GM19463 (cell line): Measurements from ENCODE around the gene HMX1.
A peak's percentile ranks its signal among the peaks of the same experiment; 100 is the strongest.

Experiments used
- ATAC-seq: cut with Tn5 transposase; IDR thresholded peaks from one replicate; pipeline ENCODE4 v1.9.1; 2021; ENCODE audit warnings: mild to moderate bottlenecking, moderate library complexity; ENCODE audit not compliant: unreplicated experiment

The HMX1 gene

DNA sequence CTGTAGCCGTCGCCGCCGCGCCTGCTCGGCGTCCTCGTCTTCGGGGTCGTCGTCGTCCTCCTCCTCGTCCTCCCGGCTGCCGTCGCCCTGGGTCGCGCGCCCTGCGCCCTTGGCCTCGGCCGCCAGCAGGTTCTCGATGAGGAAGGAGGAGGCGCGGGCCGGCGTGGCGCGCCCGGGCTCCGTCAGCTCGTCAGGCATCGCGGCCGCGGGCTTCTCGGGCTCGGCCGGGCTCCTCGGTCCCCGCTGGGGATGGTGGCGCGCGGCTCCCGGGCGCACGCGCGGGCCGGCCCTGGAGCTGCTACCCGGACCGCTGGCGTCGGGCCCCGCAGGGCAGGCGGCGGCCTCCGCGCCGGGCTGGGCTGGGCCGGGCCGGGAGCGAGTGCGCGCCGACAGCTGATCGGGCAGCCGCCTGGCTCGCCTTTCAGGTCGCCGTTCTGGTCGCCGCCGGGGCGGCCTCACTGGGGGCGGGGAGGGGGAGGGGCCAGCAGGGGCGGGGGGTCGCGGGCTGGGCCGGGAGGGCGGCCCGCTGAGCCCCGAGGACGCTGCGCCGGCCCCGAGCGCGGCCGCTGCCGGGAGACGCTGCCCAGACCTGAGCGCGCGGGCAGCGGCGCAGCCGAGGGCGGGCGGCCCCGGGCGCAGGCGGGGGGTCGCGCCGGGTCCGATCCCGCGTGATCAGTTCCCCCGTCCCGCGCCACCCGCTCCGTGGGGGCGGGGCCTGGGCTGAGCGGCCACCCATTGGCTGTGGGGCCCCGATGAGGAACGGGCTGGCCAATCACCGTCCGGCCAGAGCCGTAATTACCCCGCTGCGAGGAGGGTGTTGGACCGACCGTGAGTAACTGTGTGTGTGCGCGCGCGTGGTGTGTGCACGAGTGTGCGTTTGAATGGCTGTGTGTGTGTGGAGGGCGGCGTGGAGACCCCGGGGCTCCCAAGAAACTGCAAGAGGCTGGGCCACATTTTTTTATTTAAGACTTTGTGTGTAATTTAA, at the start of gene HMX1:
HMX1 (minus strand) TSS at position 423 of the 985 bp plus-strand sequence; CDS start at position 198, 225 bp downstream.
- ATAC-seq, result no peak

DNA sequence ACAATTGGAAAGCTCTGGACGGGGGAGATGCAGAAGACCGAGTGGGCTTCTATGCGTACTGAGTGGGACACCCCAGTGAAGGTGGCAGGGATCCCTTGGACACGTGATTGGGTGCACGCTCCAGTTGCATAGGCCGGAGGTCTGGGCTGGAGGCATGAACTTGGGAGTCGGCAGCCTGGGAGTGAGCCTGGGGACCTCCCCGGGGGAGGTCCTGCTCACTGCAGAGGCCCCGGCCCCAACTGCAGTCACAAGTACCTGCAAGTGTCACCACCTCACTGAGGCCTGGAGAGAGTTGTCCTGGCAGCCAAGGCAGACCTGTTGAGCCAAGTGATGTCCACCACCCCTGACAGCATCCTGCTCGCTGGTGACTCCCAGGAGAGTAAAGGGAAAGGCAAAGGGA, 49.3 kb upstream of the HMX1 start:
- ATAC-seq, result no peak

DNA sequence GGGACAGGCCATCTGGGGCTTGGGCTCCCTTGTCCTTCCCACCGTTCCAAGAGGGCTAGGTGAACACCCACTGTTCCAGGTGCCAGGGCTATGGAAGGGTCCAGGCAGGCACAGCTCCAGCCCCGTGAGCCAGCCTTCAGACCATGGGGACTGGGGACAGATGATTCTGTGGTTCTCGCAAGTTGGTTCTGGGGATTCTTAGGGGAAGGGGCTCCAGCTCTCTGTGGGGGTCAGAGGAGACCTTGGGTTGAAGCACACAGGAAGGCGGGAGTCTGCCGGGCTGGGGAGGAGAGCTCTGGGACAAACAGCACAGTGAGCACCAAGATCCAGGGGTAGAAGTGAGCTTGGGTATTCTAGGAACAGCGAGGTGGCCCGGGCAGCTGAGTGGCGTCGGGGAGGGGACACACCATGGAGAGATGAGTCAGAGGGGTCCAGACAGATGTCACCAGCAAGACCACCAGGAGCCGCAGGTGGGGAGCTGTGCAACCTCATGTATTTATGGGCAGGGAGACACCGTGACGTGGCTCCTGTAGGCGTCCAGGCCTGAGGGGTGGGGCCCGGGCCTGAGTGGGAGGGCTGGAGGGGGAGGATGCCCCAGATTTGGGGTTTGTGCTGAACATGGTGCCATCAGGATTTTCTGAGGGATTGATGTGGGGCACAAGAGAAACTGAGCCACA, 48.8 kb upstream of the HMX1 start:
- ATAC-seq, result no peak

DNA sequence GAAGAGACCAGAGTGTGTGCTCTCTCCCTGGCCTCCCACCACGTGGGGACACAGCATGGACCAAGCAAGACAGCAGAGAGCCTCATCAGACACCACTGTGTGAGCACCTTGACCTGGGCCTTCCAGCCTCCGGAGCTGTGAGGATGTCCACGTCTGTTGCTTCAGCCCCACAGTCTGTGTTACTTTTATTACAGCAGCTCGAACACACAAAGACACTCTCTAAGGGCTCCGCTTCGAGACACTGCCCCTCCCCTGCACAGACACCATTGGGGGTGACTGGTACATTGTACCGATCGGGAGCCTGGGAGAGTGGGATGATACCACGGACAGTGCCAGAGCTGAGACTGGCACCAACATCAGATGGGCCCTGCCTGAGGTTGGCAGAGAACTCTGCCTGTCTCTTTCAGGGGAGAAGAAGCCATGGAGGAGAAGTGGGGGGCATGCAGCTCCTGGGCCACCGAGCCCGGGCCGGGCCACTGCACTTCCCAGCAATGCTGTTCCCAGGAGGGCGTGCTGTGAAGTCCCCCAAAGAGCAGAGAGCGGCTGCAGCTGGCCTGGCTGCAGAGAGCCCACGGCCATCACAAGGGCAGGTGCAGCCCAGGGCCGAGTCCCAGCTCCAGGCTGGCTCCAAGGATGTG, 48.1 kb upstream of the HMX1 start:
- no peak for ATAC-seq

DNA sequence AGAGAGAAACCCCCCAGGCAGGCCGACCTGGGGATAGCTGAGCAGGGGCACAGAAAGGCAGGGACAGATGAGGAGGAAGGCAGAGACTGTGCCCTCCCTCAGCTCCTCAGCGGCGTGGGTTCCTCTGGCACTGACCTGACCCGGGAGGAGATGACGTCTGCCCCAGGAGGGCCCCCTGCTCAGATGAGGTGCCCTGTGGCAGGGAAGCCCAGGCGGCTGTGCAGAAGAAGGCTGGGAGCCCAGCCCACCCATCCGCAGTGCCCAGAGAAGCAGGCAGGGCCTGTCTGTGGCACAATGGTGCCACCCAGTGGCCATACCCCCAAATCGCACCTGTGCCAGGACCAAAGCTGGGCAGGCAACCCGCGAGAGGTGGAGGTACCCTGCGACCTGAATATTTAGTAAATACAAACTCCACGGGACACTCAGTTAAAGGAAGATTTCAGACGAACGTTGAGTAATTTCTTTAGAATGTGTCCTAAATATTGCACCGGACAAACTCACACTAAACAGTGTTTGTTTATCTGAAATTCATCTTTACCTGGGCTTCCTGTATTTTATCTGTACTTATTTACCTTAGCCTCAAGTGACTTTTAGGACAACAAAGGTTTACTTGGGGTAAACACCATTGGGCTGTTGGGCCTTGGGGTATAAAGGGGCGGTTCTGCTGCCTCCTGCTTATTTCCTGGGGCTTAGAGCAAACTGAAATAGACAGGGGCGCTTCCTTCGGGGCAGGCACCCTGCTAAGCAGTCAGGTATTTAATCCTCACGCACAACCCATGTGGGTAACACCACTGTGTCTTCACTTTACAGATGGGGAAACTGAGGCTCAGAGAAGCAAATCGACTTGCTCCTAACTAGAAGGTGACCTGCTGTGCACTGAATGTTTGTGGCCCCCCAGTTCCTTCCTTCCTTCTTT, 46.5 kb upstream of the HMX1 start:
- ATAC-seq, result peak; percentile 94

DNA sequence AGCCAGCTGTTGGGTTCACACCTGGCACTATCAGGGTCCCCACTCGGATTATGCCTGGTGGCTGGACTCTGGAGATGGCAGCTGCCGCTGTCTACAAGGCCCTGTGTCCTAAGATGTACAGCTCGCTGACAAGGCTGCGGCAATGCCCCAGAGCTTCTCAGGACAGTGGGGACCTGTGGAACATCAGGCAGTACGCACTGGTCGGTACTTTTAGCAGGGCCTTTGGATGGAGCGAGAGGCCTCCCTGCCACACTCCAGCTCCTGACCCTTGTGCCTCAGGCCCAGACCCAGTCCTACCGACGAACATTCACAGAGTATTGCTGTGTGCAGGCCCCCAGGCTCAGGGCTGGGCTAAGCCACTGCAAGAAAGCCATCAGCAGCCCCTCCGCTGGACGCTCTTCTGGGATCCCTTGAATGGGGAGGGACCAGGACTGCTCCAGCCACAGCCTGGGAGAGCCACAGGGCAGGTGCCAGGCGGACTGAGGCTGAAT, 45.7 kb upstream of the HMX1 start:
- ATAC-seq, result no peak

DNA sequence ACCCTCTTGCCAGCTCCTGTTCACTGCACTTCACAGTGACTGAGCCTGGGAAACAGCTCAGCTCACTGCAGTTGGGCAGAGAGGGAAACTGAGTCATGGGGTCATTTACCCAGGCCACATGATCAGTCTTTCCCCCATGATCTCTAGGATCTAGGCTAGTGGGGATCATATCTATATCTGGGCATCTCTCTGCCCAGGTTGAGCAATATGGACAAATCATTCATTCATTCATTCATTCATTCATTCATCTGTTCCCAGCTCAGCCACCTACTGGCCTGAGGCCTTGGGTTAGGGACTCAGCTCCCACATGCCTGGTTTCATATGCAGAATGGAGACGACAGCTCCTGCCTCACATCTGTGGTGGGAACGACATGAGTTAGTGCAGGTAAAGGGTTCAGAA, 45.3 kb upstream of the HMX1 start:
- ATAC-seq, result no peak

DNA sequence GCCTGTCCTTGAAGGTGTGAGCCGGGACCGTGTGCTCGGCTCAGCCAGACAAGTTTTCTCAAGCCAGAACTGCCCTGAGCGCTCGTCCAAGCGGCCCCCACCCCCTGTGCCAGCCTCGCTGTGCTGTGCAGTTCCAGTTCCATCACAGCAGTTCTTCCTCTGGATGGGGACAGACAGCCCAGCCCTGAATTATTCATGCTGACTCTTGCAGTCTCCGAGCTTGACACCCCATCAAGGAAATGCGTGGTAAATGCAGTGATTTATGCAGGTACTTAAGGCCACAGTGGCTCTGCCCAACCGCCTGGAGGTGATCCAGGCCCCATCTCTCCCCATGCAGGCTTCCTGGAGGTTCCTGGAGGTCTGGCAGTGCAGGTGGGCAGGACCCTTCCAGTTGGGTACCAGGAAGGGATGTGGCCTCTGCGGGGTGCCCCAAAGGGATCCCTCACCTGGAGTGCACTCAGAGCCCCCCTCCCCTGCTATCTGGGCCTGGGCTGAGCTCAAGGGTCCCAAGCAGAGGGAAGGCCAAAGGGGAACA, 44.8 kb upstream of the HMX1 start:
- no peak for ATAC-seq

DNA sequence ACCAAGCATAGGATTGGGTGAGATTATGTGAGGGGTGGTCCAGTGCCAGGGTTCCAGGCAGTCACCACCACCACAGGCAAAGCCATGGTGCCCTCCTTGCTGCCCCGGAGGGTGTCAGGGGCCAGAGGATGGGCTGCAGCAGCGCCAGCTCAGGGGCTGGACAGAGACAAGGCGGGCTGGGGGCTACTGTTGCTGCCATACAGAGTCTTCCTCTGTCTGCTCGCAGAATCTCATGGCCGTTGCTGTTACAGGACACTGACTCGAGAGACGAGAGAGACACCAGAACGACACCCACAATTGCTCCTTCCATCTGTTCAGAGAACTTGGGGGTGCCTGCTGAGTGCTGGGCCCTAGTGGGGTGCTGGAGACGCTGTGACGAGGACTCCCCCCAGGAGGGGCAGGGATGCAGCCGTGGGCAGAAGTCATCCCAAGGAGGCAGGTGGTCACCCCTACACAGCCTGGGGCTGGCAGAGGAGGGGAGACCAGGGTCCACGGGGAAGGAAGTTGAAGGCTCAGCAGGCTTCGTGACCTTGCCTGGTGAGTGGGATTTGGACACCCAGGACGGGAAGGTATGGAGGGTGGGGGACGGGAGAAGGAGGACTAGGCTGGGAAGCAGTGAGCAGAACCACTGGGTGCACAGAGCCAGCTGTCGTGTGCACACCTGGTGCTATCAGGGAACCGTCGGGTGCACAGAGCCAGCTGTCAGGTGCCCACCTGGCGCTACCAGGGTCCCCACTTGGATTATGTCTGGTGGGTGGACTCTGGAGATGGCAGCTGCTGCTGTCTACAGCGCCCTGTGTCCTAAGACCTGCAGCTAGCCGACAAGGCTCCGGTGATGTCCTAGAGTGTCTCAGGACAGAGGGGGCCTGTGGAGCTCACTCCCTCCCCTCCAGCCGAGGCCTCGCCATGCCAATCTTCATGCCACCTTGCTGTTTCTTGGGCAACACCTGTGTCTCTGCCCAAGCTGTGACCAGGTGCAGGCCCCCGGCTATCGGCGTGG, 43.9 kb upstream of the HMX1 start:
- ATAC-seq, result no peak

DNA sequence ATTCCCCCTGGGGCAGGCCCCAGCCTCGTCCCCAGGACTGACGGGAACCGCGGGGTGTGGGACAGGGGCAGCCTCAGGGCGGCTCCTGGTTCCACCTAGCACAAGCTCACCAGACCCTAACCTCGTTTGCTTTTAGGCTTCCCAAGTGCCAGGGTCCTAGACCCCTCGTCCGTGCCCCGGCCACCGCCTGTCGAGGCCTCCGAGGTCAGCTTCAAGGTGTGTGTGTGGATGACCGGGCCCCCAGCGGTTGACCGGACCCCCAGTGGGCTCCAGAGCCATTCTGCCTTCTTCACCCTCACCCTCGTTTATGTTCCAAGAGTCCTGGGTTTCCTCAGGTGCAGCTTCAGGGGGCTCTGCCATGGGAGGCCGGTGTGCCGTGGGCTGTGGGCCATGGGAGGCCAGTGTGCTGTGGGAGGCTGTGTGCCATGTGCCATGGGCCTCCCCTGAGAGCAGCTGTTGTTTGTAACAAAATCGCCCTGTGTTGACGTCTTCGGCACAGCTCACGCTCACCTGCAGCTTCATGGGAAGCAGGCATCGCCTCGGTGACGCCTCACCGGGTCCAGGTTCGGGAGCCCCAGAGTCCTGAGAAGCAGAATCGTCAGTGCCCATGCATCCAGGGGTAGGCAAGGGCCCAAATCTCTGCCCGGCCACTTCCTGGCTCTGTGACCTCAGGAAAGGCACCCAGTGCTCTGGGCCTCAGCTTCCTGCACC, 43.0 kb upstream of the HMX1 start:
- ATAC-seq, result no peak

DNA sequence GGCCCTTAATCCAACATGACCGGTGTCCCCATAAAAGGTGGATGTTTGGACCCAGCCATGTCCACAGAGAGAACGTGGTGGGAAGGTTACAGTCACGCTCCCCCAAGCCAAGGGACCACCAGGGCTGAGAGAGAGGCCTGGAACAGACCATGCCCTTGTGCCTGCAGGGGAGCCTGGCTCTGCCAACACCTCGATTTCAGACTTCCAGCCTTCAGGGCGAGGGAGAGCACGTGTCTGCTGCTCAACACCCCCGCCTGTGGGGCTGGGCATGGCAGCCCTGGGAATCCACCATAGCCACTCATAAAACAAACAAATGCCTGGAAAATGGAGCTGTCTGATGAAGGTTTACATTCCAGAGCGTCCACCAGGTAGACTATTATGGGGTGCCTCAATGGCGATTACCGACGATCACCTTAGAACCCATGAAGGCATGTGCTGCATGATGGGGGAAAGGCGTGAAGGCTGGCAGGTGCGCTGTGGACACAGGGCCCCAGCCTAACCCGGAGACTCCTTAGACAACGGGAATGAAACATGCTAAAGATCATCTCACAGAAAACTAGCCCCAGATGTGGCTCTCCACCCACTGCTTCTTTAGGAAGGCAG, 42.3 kb upstream of the HMX1 start:
- no peak for ATAC-seq

DNA sequence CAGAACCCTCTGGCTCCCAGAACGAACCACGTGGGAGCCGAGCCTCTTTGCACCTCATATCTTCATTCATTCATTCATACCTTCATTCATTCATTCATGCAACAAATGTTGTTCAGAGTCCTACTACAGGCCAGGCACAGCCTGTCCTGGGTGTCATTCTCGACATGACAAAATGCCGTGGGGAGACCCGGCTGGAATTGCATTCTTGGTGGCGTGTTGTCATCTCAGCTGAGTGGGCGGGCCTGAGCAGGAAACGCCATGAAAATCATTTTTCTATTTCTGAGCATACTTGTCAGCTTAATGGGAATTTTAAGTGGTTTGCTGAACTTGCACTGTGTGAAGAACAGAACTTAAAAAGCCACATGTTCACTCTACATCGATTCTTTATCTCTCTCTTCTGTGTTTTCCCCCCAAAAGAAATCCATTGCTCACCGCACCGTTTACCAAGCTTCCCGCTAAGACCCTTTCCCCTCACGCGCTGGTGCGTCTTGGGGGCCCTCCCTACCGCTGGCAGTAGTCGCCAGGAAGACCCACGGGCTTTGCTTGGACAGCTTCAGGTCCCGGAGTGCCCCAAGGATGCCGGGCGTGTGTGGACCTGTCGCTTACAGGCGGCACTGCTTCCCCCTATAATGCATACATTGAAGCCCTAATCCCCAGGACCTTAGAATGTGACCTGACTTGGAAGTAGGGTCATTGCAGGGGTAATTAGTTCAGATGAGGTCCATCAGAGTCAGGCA, 41.6 kb upstream of the HMX1 start:
- no peak for ATAC-seq

DNA sequence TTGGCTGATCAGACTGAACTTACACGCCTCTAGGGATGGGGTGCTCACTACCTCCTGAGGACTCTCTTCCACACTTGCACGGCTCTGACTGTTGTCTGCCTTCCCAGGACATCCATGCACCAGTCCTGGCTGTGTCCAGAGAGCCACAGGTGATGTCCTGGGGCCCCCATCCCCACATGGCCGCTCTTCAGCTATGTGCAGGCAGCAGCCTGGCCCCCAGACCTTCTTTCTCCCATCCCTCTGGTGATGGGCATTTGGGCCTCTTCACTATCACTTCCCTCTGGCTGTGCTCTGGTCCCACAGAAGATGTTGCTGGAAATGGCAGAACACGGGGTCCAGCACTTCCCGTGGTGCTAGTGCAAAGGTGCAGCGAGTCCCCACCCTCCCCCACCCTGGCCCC, 40.9 kb upstream of the HMX1 start:
- ATAC-seq, result no peak

DNA sequence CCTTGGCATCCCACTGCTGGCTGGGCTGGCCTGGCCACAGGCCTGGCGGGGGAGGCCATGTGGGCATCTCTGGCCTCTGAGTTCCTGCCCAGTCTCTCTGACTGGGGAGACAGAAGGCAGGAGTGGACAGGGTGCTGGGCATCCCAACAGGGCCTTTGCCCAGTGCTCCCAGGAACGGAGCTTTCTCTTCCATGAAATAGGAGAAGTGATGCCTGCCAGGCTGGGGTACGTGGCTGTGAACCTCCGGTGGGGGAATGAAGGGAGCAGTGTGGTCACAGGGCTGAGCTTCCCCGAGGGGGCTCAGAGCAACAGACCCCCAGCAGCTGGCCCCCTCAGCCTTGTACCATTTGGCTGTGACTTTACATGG, 40.4 kb upstream of the HMX1 start:
- ATAC-seq, result no peak

DNA sequence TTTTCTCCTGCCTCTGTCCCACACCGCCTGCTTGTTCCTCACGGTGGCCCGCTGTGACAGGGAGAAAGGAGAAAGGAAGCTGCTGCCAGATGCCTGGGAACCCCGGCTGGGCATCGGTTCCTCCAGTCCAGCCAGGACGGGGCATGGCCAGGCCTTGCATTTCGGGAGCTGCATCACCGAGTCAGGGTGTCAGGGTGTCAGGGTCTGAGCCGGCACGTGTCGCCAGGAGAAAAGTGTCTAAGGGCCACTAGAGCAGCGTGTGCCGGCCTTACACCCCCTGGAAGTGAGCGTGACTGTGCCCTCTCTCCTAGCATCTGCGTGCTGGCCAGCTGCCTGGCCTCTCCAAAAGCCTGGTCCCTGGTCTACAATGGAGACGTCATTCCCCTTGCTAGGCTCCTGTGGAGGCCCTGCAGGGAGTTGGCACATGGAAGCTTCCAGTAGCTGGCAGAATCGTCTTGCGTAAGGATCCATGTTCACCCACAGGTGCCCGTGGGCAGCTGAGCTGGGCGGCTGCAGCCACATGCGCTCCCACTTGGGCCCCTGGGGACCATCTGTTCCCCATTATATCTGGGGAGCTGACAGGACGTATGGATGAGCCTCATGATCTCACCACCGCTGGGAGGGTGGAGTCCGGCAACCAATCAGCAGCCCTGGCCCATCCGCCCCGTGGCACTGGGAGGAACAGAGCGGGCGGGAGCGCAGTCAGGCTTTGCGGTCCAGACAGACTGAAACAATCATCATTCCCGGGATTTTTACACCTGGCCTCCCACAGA, 39.9 kb upstream of the HMX1 start:
- ATAC-seq, result no peak

DNA sequence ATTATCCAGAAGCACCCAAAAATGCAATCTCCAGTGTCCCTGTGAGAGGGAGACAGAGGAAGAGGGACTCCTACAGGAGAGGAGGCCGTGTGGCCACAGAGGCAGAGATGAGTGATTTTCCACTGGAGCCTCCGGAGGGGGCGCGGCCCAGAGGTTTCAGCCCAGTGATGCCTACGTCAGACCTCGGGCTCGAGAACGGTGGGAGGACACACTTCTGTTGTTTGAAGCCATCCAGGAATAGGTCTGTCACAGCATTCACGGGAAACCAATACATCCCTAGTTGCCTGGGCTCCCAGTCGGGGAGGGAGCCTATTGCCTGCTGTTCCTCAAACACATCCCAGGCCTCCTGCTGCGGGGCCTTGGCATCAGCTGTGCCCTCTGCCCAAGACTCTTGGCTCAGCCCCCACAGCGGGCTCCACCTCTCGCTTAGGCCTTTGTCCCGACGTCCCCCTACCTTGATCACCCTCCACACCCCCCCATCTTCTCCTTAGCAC, 39.2 kb upstream of the HMX1 start:
- no peak for ATAC-seq
